Stomach (tissue), 9 donors: ENCODE measurements around the gene FCHSD2. TPM values are rescaled to one million over a fixed set of nuclear protein-coding genes. Genes with fewer than 3 reads are reported as not detected.

Experiments
- DNase-seq, 2 donors: peaks; one replicate each; pipeline versions ENCODE4 v3.0.0 to v3.0.0-alpha.2; 2013 to 2019
- H3K27ac ChIP-seq, 5 donors: fragments of 200-600 bp in 4 of 5; sonication (generic) in 4 of 5; one replicate each; pipeline ENCODE4 v1.5.1; 2013 to 2019; ENCODE audit warnings: mild to moderate bottlenecking in 1 of 5, moderate library complexity in 1 of 5
- H3K27me3 ChIP-seq, 3 donors: fragments of 200-600 bp; sonication (generic); one replicate each; pipeline ENCODE4 v1.5.1; 2017 to 2019; ENCODE audit warnings: mixed run types in 1 of 3
- H3K36me3 ChIP-seq, 4 donors: fragments of 200-600 bp; sonication (generic); 1 replicate in 3 of 4; 2 replicates in 1 of 4; pipeline ENCODE4 v1.5.1; 2016 to 2019
- H3K4me1 ChIP-seq, 4 donors: fragments of 200-600 bp; sonication (generic); one replicate each; pipeline ENCODE4 v1.5.1; 2016 to 2019
- H3K4me3 ChIP-seq, 4 donors: fragments of 200-600 bp; sonication (generic) in 3 of 4; one replicate each; pipeline ENCODE4 v1.5.1; 2016 to 2019; ENCODE audit warnings: mild to moderate bottlenecking in 1 of 4
- H3K9me3 ChIP-seq, 4 donors: fragments of 200-600 bp; sonication (generic); one replicate each; pipeline ENCODE4 v1.5.1; 2016 to 2019
- CTCF ChIP-seq, 7 experiments: fragments of 450-650 bp in 4 of 7; fragments of 200-600 bp in 3 of 7; sonication (generic) in 3 of 7; IDR thresholded peaks; one replicate each; pipeline ENCODE4 v1.5.1; 2016 to 2019; ENCODE audit warnings: antibody characterized with exemption in 7 of 7, control low read depth in 2 of 7, mild to moderate bottlenecking in 1 of 7
- EP300 ChIP-seq: sonication (generic); formaldehyde crosslinking; IDR thresholded peaks from one replicate; pipeline ENCODE4 v1.6.1; 2017; ENCODE audit warnings: antibody characterized with exemption
- POLR2A ChIP-seq, 4 donors: fragments of 450-650 bp; IDR thresholded peaks; one replicate each; pipeline ENCODE4 v1.6.1; 2016; ENCODE audit warnings: antibody characterized with exemption in 4 of 4, control low read depth in 2 of 4, mild to moderate bottlenecking in 1 of 4, moderate library complexity in 1 of 4
- POLR2AphosphoS5 ChIP-seq, 3 donors: sonication (generic); formaldehyde crosslinking; IDR thresholded peaks; one replicate each; pipeline ENCODE4 v1.6.1; 2016; ENCODE audit warnings: antibody characterized with exemption in 3 of 3
- WGBS, 5 donors: extraction: QIAGEN DNeasy Blood & Tissue Kit in 3 of 5; methylation state at CpG; one replicate each; pipeline versions ENCODE4 v1.1.5 to v1.1.7; 2013 to 2018; 5-methylcytosine and 5-hydroxymethylcytosine counted together
- intact Hi-C: fragments of 100-400 bp; cut with DNase I; formaldehyde crosslinking; loops from one replicate; pipeline ENCODE4 v1.15.1; 2023; ENCODE audit warnings: low total_unique reads
- polyA plus RNA-seq, 3 donors: library from polyadenylated mRNA; stranded (reverse); fragments of 200-250 nt; gene quantifications; one replicate each; pipeline ENCODE4 v1.2.3, GENCODE V29; 2013
- total RNA-seq, 5 donors: library from RNA; depleted of rRNA; stranded (reverse); fragments of >200 nt; gene quantifications; one replicate each; pipeline versions ENCODE4 v1.1.0 to v1.2.3, GENCODE V29; 2014 to 2016
- donor health status: healthy with polysubstance abuse.
- donor health status: Bipolar disorder and iron deficiency.
- donor health status: healthy.

Gene FCHSD2
- total and polyA plus RNA-seq, 8 donors, result 5.7 to 64.3 (median 15.9) TPM

DNA sequence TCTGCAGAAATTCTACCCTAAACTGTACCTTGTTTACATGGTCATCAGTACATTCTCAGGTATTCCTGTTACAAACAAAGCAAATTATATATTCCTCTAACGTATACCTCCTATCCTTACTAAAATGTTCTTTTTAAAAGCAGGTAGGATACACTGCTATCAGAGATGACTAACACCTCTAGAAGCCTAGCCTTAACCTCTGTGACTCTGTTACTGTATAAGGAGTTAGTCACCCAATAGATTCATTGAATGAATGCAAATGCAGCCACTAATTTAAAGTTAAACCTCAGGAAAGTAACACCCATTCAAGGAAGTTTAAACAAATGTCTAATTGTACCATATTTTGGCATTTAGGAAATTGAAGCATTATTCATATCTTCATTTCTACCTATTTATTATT, 82.2 kb downstream of the FCHSD2 start:
- H3K9me3 ChIP-seq, result no peaks in the 10 kb centered on the region
- H3K27ac ChIP-seq, result no peak overlapping the region
- no peaks in the 10 kb centered on the region for H3K27me3 ChIP-seq
- H3K4me3 ChIP-seq, result no peak overlapping the region
- peaks cover 16 to 49% (median 26%) of the 10 kb centered on the region in 4 donors for H3K4me1 ChIP-seq
- no peak for DNase-seq
- intact Hi-C loops, result no loop called here
- H3K36me3 ChIP-seq, result no peaks in the 10 kb centered on the region
- no peak for TF ChIP-seq CTCF (IDR thresholded peaks at IDR 0.05)
- TF ChIP-seq POLR2AphosphoS5 (IDR thresholded peaks at IDR 0.05), result no peak
- TF ChIP-seq EP300, result no peak
- TF ChIP-seq POLR2A (IDR thresholded peaks at IDR 0.05), result no peak
- WGBS, 5 donors, result 54 to 88% (median 80%) methylated on average over 1 of the region's 1 CpG

- Histone ChIP-seq H3K36me3 (no peaks in the 10 kb centered on the region), H3K9me3 (no peaks in the 10 kb centered on the region), H3K27ac (no peak overlapping the region), H3K27me3 (no peaks in the 10 kb centered on the region), H3K4me1 (peaks cover 16 to 49% (median 26%) of the 10 kb centered on the region in 4 donors), H3K4me3 (no peak overlapping the region)
- no peak for DNase-seq
- intact Hi-C loops, result no loop called here
- 34 to 54% (median 48%) methylated on average over 4 of the region's 4 CpGs for WGBS, 5 donors
- TF ChIP-seq POLR2AphosphoS5 (IDR thresholded peaks at IDR 0.05), result no peak
- TF ChIP-seq POLR2A (IDR thresholded peaks at IDR 0.05), result no peak
- TF ChIP-seq CTCF (IDR thresholded peaks at IDR 0.05), result no peak
- no peak for TF ChIP-seq EP300
Observed at GRCh38 chr11:73058989-73059674, 83.0 kb downstream of the FCHSD2 start.

GRCh38 chr11:73055655-73056354, 86.3 kb downstream of the FCHSD2 start:
- intact Hi-C loops, result no loop called here
- TF ChIP-seq CTCF (IDR thresholded peaks at IDR 0.05), result no peak
- no peak for TF ChIP-seq EP300
- TF ChIP-seq POLR2A (IDR thresholded peaks at IDR 0.05), result no peak
- no peak for TF ChIP-seq POLR2AphosphoS5 (IDR thresholded peaks at IDR 0.05)
- no peak overlapping the region for H3K4me3 ChIP-seq
- no peaks in the 10 kb centered on the region for H3K27me3 ChIP-seq
- DNase-seq, result no peak
- H3K27ac ChIP-seq, result no peak overlapping the region
- peaks cover 5 to 34% (median 17%) of the 10 kb centered on the region in 4 donors for H3K4me1 ChIP-seq
- WGBS, 5 donors, result 77 to 86% (median 83%) methylated on average over 3 of the region's 3 CpGs
- H3K36me3 ChIP-seq, result no peaks in the 10 kb centered on the region
- H3K9me3 ChIP-seq, result no peaks in the 10 kb centered on the region

- intact Hi-C loops, result no loop called here
- H3K9me3 ChIP-seq, result no peaks in the 10 kb centered on the region
Observed at GRCh38 chr11:73055002-73055401, 87.1 kb downstream of the FCHSD2 start.

More at GRCh38 chr11:73055002-73055401, 87.1 kb downstream of the FCHSD2 start:
- no peaks in the 10 kb centered on the region for H3K36me3 ChIP-seq
- TF ChIP-seq POLR2A (IDR thresholded peaks at IDR 0.05) (no peak), CTCF (IDR thresholded peaks at IDR 0.05) (no peak), POLR2AphosphoS5 (IDR thresholded peaks at IDR 0.05) (no peak), EP300 (no peak)
- 80 to 91% (median 89%) methylated on average over 5 of the region's 5 CpGs for WGBS, 5 donors
- H3K27me3 ChIP-seq, result no peaks in the 10 kb centered on the region
- no peak overlapping the region for H3K4me3 ChIP-seq
- peaks cover 0 to 31% (median 12%) of the 10 kb centered on the region in 4 donors for H3K4me1 ChIP-seq
- DNase-seq, result no peak
- H3K27ac ChIP-seq, result no peak overlapping the region
